NCI-H1105 (cell line): ENCODE data around the gene MAP6.

ENCODE experiments used
- DNase-seq: peaks from one replicate; lab custom pipeline; 2025; lab: John Stamatoyannopoulos, UW

The MAP6 gene

DNA sequence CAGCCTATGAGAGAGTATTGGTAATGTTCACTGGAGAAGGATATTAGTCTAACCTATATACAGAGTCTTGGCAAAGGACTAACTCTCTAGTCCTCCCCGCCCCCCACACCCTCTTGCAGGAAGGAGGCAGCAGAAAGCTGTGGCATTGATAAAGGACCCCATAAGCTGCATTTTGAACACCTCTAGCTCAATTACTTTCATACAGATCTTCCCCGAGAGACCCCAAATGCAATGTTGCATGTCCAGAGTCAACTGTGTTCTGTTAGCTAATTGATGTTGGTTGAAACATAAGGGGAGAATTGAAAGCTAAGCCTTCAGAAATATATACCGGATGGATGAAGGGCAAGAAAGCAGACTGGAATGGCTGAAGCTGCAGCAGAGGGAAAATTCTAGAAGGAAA, 2.8 kb downstream of the MAP6 start:
- DNase-seq, result no peak

DNA sequence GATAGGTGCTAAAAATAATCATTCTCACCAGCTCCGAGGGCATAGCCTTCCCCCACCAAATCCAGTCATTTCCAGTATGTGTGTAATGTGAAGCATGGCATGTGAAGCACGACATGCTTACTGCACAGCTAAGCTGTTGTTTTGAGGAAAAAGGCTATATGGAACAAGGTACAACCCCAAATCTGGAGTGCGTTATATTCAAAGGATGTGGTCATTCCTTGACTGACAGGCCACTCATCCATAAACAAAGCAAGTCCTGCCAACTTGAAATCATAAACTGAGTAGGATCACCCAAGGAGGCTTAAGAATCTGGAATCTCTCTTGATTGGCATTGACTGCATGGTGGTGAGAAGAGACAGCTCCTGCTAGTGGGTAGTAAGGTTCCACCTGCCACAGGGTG, 3.7 kb downstream of the MAP6 start:
- no peak for DNase-seq

DNA sequence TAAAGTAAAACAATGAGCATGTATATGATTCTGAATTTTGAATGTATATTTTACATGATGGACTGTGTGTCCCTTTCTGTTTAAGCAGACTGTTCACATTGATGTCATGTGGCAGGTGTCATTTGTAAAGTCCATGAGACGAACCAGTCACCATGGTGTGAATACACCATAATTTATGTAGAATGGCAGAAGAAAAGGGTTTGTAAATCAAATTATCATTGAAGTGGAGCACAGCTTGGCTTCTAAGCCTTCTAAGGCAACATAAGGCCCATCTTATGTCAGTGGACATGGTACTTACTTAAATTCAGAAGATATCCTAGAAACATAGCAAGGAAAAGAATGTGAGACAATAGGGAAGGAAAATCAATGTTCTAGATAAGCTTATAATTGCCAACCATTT, 4.4 kb downstream of the MAP6 start:
- DNase-seq, result no peak

DNA sequence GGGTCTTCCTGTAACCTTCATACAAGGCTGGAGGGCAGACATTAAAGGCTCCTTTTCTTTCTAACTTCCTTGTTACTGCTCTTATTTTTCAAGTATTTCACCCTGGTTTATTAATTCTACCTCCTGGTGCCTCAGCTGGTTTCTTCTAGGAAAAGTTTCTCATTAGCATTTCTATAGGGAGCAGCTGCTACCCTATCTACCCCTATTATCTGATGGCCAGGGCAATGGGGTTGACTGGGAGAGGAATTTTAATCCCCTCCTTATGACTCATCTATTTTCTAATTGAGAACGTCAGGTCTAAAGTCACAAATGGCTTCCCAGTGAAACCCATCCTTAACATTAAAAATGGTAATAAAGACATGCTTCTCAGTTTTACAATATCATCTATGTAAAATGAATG, 5.0 kb downstream of the MAP6 start:
- DNase-seq, result no peak

DNA sequence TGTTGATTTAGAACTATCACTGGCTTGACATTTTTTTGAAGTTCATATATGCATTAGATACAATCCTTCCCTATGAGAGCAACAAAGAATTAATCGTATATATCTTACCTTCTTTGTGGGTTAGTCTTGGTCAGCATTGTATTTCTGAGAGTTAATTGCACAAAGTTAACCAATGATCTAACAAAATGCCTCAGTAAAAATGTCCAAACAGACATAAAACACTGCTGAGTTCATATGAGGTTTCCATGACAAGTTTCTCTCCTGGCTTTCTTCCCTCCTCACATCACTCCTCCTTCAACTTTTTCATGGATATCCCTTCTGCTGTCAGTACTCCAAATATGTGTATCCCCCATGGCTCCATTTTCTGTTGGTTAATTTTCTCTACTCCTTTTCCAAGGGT, 9.0 kb downstream of the MAP6 start:
- DNase-seq, result no peak

DNA sequence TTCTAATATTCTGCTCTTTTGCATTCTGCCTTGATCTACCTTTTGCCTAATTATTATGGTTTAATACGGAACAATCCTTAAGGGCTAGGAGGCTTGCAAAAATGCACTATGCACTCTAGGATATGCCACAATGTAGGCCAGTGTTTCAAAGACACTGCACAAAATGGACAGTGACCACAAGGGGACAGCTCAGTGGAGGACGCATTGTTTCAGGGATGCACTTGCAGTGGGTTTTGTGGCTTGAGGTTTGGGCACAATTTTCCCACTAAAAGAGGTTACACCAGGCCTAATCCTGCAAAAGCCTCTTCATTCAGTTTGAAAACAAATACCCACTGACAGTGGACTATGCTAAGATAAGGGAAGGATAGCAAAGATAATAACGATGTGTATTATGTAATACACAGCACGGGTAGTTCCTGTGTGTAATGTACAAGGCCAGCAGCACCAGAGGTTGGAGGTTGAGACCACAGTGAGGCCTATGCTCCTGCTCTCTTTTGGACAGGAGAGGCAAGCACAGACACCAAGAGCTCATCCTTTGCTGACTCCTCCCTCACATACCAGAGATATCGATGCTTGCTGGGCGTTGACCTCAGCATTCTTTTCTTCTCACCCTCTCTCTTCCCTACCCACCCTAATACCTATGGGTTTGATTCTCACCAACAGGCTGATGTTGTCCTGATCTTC, 12.7 kb downstream of the MAP6 start:
- no peak for DNase-seq

DNA sequence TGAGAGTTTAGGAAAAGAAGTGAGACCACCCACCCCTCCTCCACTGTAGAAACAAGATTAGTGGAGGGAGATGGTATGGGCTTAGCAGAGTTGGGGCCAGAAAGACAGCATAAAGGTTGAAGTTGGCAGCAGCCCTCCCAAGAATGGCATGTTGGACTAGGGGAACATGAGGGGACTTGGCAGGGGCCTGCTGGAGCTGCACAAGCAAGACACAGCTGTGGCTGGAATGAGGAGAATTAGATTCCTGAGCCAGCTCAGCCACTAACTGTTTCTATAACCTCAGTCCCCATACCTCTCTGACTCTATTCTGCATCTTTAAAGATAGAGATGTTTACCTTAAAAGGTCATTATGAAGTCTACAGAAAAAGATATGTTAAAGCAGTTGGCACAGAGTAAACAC, 13.2 kb downstream of the MAP6 start:
- no peak for DNase-seq

DNA sequence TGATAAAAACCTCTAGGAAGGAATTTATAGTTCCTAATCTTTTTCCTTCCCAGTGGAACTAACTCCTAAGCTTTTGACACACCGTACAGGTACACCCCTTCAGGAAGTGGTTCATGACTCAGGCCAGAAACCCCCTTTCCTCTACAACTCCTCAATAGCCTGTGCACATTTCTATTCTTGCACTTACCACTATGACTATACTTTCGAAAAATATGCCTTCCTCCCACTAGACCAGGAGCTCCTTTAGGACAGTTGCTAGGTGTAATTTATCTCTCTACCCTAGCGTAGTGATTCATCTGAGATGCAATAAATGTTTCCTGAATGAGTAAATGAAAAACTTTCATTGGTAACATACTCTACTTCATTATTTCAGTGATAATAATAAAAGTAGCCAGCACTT, 14.5 kb downstream of the MAP6 start:
- DNase-seq, result no peak

DNA sequence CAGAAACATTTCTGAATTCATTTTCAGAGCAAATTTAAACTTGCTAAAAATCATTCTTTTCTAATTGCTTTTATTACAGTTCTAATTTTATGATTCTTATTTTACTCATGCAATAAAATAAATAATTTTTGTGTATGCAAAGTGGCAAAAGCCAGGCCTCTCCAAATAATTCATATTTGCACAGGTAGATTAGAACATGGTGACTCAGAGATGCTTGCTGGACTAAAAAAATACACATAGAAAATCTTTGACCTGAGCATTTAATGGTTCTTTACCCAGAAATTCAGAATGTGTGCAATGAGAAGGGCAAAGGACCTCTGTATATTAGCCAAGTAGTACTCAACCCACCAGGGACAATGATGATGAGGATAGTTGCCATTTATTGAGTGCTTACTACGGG, 15.3 kb downstream of the MAP6 start:
- DNase-seq, result no peak

DNA sequence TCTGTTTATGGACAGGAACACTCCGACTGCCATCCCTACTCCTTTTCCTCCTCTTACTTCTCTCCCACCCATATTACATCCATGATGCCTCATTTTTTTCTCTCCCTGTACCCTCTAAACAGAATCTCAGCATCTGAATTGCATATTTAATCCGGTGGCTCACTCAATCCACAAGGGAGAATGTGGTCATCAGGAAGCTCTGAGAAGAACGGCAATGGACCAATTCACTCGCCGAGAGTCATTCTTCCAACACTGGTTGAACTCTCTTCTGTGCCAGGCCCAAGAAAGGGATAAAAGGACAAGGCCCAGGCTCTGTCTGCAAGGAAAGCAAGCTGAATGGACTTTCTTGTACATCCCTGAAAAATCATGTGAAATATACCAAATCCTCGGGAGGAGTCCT, 15.9 kb downstream of the MAP6 start:
- no peak for DNase-seq

DNA sequence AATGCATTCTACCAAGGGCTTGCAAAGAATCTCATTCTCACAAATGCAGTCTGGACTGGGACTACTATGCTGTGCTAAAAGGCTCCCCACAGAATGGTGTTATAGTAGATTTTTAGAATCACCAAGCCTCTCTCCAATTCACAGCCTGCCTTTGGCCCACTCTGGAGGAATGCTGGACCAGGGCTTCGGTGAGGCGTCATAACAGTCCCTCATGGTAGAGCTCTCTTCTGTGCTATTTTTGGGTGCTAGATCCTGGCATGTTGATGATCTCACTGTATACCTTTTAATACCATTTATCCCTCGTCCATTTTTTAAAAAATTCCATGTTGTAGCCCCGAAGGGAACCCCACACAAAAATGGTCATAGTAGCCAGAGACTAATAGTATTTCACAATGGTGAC, 17.6 kb downstream of the MAP6 start:
- DNase-seq, result no peak

DNA sequence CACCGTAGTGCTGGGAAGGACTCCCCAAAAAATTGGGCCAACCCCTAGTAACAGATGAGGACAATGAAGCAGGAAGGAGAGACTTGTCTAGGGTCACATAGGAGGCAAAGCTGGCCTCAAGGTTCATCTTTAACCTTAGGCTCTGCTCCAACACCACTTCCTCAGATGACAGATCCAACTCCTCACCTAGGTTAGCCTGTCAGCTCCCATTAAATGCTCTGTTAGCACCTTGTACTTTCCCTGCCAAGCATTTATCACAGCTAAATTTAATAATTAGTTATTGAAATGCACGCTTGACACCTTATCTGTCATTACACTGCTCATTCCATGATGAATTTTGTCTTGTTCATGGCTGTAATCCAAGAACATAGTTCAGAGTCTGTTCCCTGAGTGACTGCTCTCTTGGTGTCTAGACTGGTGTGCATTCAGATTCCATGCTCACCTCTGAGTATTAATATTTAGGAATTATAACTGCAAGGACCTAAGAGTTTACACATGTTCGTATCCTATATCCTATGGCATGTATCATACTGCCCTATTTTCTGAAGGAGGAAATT, 18.6 kb downstream of the MAP6 start:
- no peak for DNase-seq

DNA sequence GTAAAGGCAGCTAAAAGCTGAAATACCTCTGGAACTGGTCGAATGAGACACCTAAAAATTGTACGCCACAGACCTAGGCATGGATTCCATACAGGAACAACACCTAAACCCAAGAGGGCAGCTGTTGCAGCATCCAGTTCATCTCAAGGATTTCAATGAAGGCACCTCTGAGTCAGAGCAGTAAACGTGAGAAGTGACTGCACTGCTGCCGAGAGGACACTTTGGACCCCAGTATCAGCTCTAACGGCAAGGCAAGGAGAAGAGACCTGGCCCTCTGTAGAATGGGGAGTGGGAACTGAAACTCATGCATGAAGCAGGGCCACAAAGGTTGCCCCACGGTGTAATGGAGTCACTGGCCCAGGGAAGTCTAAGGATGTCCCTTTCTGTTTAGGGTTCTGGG, 23.9 kb downstream of the MAP6 start:
- no peak for DNase-seq

DNA sequence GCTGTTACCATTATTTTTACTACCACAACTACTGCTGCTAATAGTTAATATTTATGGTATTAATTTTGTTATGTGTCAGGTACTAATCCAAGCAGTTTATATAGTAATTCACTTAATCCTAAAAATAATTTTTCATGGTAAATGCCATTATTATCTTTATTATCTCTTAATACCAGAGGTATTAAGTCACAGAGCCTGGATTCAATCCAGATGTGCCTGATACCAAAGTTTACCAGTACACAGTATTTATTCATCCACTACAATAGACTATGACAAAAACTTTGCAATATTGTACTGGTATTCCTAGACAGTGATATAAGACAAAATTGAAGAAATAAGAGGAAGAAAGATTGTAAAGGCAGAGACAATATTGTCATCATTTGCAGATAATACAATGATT, 24.5 kb downstream of the MAP6 start:
- DNase-seq, result no peak

DNA sequence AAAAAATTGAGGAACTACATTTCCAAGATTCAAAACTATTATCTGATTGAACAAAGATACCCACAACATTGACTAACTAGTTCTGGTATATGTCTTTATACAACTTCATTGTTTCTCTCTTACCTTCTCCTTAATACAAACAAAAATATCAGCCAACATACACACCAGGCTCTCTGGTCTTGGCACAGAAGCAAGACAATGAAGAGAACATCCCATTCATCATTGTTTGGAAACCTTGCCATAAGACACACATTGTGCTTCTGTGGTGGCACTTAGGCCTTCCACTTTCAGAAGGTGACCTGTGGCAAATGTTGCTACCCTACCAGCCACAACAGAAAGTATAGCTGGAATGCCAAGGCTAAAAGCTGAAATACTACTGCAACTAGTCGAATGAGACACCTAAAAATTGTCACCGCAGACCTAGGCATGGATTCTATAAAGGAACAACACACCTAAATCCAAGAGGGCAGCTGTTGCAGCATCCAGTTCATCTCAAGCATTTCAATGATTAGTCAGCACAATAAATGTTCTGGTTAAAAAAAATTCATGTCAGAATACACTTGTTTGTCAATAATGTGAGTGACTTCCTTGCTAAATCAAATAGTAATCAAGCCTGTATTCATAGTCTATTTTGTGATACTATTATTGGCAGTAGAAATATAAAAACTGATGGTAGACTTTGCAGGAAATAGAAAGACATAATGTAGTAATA, 26.3 kb downstream of the MAP6 start:
- DNase-seq, result no peak

DNA sequence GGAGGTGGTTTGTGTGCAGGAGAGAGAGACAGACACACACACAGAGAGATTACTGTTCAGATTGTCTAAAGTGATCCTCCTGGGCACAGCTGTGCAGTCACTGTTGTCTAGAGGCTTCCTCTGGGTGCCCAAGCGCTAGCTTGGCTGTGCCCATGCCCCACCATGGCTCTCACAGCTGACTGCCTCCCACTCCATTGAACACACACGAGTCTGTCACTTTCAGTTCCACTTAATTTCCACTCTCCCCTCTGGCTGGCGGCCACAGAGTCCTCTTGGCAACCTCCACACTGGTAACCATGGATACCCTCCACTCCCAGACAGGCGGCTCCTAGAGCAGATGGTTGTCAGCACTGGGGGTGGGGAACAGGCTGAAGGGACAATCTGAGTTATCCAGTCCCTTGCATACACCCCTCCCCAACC, 29.1 kb downstream of the MAP6 start:
- peak; percentile 97 for DNase-seq

DNA sequence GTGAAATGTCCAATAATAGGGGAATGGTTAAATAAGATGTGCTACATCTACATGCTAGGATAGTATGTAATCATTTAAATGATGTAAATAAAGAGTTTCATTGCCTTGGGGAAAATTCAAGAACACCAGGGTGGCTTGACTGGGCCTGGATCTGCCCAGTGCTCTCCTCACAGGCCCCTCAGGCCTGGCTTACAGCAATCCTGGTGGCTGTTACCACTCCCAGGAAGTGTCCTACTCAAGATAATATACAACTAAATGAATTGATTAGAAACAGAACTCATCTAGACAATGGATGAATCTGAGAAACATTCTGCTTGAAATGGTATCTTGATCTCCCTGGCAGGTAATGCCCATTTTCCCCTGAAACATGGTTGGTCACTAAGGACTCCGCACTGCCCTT, 30.8 kb downstream of the MAP6 start:
- DNase-seq, result no peak

DNA sequence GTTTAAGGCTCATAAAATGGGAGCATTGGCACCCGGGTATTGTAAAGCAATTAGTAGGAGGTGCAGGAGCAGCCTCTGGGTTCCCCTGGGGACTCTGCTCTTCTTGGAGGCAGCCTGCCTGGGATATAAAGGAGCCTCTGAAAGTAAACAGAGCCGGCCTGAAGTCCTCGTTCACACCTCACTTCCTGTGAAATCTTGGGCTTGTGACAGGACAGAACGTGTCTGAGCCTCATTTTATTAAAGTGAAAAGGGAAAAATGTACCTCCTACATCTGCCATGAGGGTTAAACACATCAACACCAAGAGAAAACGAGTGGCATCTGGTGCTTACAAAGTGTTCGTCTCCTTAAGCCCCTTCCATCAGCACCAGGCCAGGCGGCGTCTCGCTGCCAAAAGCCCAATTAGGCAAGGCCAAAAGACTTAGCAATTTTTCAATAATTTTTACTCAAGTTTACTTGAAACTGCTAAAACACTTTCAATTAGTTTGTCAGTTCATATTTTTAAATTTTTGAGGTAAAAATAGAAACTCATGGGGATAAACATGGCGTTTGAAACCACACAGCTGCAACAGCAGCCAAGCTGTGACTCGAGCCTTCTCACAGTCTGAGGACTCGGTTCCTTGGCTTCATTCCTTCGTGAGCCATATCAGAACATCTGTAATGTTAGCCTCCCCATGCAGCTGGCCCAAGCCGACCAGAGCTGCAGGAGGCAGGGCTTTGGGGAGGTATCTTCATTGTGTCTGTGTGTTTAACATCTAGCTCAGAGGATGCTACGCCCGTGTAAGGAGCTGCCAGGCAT, 33.6 kb downstream of the MAP6 start:
- peak; percentile 70 for DNase-seq

DNA sequence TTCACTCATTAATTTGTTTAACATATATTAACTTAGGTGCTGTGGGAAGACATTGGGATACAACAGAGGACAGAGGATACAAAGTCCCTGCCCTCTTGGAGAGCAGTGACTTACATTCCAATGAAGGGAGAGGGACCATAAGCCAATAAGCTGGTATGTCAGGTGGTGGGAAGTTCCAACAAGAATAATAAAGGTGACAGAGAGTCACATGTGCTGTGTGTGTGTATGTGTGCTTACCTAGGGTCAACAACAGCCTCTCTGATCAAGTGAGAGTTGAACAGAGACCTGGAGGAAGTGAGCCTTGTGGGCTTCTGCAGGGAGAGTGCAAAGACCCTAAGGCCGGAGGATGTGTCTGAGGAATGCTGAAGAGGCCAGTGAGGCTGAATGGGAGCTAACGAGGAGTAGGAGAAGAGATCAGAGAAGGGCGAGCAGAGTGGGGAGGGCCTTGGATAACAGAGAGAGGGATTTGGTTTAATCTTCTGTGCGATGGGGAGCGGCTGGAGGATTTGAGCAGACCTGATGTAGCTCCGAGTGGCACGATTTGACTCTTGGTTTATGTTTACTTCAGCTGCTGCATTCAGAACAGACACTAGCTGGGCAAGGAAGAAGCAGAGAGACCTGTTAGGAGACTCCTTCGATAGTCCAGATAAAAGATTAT, 35.3 kb downstream of the MAP6 start:
- no peak for DNase-seq

DNA sequence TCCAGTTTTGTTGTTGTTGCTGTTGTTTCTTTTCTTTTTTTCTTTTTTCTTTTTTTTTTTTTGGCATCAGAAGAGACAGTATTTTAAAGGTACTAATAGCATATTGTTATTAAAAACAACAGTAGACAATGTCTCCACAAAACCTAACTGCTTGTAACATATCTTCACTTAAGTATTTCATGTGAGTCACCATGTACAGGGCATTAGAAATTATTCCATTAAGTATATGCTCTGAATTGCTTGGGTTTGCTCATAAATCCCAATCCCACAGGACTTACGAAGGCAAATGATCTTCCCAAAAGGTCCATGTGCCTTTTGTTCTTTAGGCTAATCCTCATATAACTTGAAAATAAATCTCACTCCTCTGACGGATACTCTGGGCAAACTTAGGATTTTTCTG, 35.9 kb downstream of the MAP6 start:
- DNase-seq, result no peak

DNA sequence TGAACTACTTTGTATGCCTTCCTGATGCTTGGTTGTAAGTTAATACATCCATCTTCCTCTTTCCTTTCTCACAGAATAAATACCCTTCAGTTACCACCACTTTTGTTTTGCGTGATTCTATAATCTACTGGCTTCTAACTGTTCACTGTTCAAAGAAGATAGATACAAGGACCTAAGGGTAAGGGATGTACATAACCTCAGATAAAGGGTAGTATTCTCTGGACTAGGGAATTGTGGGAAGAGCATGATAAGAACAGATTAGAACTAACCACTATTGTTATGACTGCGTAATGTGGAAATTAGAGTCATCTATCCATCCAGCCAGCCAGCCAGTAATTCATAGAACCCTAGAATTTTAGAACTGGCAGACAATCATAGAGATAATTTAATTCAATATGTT, 36.4 kb downstream of the MAP6 start:
- DNase-seq, result no peak

DNA sequence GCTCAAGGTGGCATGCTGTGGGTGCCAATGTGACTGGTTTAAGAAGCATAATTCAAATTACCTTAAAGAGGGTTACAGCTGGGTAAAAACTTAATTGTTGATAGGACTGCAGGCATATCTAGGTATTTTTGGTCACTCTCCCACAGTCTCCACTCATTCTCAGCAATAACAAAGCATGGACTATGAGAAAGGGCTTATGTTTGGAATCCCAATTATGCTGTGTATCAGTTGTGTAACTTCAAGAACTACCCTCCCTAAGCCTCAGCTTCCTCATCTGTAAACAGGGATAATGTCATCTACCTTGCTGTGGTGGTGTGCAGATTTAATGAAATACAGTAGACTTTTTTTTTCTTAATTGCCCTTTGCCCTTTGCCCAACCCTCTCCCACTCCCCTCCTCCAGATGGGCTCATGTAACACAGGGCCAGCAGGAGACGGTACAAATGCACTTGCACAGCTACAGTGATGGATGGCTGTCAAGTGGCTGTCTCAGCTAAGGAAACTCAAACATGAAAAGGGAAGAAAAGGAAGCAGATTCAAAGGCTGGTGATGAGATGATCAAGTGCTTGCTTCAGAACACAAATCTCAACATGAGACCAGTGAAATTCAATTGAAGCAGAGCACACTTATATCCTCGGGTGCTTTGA, 37.6 kb downstream of the MAP6 start:
- DNase-seq, result no peak
